Esophagus muscularis mucosa (tissue), 3 donors: ENCODE results near the gene CFAP99.

ENCODE experiments used
- POLR2AphosphoS5 ChIP-seq, 2 donors: sonication (generic); formaldehyde crosslinking; IDR thresholded peaks; one replicate each; pipeline ENCODE4 v1.6.1; 2017; ENCODE audit warnings: antibody characterized with exemption in 2 of 2
- TF ChIP-seq, protein P1 (sequence below), 3 experiments: fragments of 200-600 bp in 2 of 3; fragments of 450-650 bp in 1 of 3; sonication (generic) in 2 of 3; IDR thresholded peaks; one replicate each; pipeline ENCODE4 v1.5.1; 2017 to 2019; ENCODE audit warnings: antibody characterized with exemption in 3 of 3, mild to moderate bottlenecking in 2 of 3, moderate library complexity in 1 of 3

DNA sequence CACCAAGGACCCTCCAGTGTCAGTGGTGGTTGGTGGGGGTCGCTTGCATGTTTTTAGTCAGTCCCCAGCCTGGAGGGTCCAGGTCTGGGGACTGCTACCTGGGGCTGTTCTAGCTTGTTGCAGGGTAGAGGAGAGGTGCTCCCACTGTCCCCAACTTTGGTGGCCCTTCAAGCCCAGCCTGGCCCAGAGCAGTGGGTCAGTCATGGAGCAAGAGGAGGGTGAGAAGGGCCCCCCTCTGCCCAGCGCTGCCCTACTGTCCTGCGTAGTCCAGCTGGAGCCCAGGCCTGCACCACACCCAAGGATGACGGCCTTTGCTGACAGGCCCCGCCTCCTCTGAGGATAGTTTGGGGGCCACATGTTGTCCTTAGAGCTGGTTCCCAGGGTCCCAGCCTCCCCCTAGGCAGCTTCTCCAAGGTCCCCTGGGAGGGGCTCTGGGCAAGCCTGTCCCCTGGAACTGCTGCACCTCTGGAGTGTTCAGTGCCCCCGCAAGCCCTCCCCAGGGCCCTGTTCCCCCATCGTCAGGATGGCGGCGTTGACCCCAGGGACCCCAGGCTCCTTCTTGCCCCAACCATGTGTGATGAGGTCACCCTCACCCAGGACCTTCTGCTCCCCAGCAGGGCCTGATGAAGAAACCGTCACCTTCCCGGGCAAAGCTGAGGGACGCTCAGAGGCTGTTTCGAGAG is 6.8 kb downstream of the CFAP99 start:
- no peak for TF ChIP-seq POLR2AphosphoS5 (IDR thresholded peaks at IDR 0.05)
- TF ChIP-seq, protein P1, sequence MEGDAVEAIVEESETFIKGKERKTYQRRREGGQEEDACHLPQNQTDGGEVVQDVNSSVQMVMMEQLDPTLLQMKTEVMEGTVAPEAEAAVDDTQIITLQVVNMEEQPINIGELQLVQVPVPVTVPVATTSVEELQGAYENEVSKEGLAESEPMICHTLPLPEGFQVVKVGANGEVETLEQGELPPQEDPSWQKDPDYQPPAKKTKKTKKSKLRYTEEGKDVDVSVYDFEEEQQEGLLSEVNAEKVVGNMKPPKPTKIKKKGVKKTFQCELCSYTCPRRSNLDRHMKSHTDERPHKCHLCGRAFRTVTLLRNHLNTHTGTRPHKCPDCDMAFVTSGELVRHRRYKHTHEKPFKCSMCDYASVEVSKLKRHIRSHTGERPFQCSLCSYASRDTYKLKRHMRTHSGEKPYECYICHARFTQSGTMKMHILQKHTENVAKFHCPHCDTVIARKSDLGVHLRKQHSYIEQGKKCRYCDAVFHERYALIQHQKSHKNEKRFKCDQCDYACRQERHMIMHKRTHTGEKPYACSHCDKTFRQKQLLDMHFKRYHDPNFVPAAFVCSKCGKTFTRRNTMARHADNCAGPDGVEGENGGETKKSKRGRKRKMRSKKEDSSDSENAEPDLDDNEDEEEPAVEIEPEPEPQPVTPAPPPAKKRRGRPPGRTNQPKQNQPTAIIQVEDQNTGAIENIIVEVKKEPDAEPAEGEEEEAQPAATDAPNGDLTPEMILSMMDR (IDR thresholded peaks at IDR 0.05), result no peak
